Measurements from ENCODE around the gene ATOH8.

The ATOH8 gene

DNA sequence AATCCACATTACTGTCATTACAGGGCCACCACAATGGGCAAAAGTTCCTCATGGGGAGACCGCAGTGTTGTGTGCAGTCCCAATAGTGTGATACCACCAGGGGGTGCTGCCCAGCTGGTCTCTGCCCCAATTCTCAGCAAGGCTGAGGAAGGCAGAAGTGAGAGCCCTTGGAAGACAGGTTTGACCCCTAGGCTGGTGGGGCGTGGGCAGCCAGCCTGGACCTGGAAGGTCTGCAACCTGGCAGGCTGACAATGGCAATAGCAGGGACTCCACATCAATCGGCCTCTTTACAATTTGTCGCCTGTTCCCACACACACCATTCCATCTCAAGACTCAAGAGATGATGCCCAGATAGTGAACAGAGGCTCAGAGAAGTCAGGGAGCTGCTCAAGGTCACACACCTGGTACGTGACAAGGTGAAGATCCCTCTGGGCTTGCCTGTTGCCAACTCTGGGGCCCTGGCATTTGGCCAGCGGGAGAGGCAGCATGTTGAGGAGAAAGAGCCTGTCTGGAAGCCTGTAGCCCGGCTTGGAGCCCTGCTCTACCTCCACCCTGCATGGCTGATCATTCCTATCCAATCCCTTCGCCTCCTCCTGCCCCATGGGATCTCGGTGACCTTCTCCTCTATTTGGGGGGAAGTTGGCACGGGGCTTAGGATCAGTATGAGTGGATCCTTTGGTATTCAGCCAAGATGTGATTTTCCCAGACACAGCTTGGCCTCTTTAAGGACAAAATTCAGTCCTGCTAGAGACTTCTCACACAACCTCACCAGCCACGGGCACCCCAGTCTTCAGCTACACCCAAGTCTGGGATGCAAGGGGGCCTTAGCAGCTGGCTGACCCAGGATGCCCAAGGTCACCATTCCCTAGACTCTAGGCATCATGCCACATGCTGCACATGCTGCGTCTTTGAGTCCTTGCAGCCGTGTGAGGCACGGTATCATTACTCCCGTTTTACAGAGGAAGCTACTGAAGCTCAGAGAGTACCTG is 2.9 kb upstream of the ATOH8 start:
- Histone ChIP-seq H3K27me3 (ENCODE audit: insufficient read depth, low read depth, severe bottlenecking) (peaks cover 29% of the 10 kb centered on the region), H3K36me3 (no peaks in the 10 kb centered on the region), H3K27ac (no peak overlapping the region), H3K4me3 (ENCODE audit: low read depth, low read length) (no peak overlapping the region), H3K9me3 (ENCODE audit: severe bottlenecking) (no peaks in the 10 kb centered on the region)
- peak; percentile 89 for TF ChIP-seq CTCF (IDR thresholded peaks at IDR 0.05; ENCODE audit: low read depth, low read length)
- DNase-seq, result peak; percentile 81

DNA sequence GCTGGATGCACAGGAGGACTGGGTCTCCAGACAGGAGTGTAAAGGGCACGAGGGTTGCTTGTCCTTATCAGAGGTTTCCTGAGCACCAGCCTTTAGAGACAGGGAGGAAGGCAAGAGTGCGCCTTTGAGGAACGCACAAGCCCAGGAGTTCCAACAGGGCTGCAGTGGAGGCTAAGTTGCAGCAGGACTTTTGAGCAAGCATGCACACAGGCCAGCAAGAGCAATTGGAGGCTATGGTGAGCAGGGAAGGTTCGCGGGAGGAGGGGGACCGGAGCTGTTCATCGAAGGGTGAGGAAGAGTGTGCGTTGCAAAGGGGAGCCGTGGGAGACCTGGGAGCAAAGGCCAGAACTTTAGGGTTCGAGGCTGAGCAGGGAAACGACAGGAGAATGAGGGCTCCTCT is 2.2 kb upstream of the ATOH8 start:
- Histone ChIP-seq H3K27me3 (ENCODE audit: insufficient read depth, low read depth, severe bottlenecking) (peaks cover 29% of the 10 kb centered on the region), H3K27ac (no peak overlapping the region)
- no peak for TF ChIP-seq CTCF (IDR thresholded peaks at IDR 0.05; ENCODE audit: low read depth, low read length)

GRCh38 chr2:85753035-85753524 is 711 bp upstream of the ATOH8 start:
- H3K27ac ChIP-seq, result peak overlapping the region; percentile 12
- peaks cover 29% of the 10 kb centered on the region for H3K27me3 ChIP-seq (ENCODE audit: insufficient read depth, low read depth, severe bottlenecking)
- no peaks in the 10 kb centered on the region for H3K36me3 ChIP-seq
- TF ChIP-seq CTCF (IDR thresholded peaks at IDR 0.05; ENCODE audit: low read depth, low read length), result no peak
- no peaks in the 10 kb centered on the region for H3K9me3 ChIP-seq (ENCODE audit: severe bottlenecking)
- no peak for DNase-seq
- H3K4me3 ChIP-seq (ENCODE audit: low read depth, low read length), result peak overlapping the region; percentile 60

More for the DNA sequence above, 2.2 kb upstream of the ATOH8 start:
- Histone ChIP-seq H3K9me3 (ENCODE audit: severe bottlenecking) (no peaks in the 10 kb centered on the region), H3K36me3 (no peaks in the 10 kb centered on the region), H3K4me3 (ENCODE audit: low read depth, low read length) (no peak overlapping the region)
- no peak for DNase-seq

DNA sequence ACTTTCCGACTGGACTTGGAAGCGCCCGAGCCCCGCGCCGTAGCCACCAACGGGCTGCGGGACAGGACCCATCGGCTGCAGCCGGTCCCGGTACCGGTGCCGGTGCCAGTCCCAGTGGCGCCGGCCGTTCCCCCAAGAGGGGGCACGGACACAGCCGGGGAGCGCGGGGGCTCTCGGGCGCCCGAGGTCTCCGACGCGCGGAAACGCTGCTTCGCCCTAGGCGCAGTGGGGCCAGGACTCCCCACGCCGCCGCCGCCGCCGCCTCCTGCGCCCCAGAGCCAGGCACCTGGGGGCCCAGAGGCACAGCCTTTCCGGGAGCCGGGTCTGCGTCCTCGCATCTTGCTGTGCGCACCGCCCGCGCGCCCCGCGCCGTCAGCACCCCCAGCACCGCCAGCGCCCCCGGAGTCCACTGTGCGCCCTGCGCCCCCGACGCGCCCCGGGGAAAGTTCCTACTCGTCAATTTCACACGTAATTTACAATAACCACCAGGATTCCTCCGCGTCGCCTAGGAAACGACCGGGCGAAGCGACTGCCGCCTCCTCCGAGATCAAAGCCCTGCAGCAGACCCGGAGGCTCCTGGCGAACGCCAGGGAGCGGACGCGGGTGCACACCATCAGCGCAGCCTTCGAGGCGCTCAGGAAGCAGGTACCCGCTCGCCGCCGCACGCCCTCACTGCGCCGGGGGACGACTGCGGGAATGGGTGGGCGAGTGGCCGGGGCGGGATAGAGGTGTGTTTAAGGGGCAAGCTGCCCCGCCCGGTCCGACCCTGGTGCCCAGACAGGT is 713 bp downstream of the ATOH8 start:
- Histone ChIP-seq H3K27ac (peak overlapping the region; percentile 44), H3K9me3 (ENCODE audit: severe bottlenecking) (no peaks in the 10 kb centered on the region), H3K36me3 (no peaks in the 10 kb centered on the region), H3K27me3 (ENCODE audit: insufficient read depth, low read depth, severe bottlenecking) (peaks cover 29% of the 10 kb centered on the region), H3K4me3 (ENCODE audit: low read depth, low read length) (peak overlapping the region; percentile 60)
- TF ChIP-seq CTCF (IDR thresholded peaks at IDR 0.05; ENCODE audit: low read depth, low read length), result 0 out of 2 replicates have a peak, but pooled peaks have one; percentile 20
- DNase-seq, result peak; percentile 36

GRCh38 chr2:85755122-85756027 is 1.6 kb downstream of the ATOH8 start:
- peak overlapping the region; percentile 60 for H3K4me3 ChIP-seq (ENCODE audit: low read depth, low read length)

More at GRCh38 chr2:85755122-85756027, 1.6 kb downstream of the ATOH8 start:
- Histone ChIP-seq H3K9me3 (ENCODE audit: severe bottlenecking) (no peaks in the 10 kb centered on the region), H3K36me3 (no peaks in the 10 kb centered on the region), H3K27me3 (ENCODE audit: insufficient read depth, low read depth, severe bottlenecking) (peaks cover 29% of the 10 kb centered on the region), H3K27ac (no peak overlapping the region)
- no peak for DNase-seq
- TF ChIP-seq CTCF (IDR thresholded peaks at IDR 0.05; ENCODE audit: low read depth, low read length), result no peak

Measured in WERI-Rb-1 (cell line).